HG03175 (cell line): ENCODE results near the gene LNX2.

Source experiments
- ATAC-seq: cut with Tn5 transposase; IDR thresholded peaks from one replicate; pipeline ENCODE4 v1.9.1; 2021; ENCODE audit warnings: mild to moderate bottlenecking, moderate library complexity; ENCODE audit not compliant: unreplicated experiment

LNX2 gene

GRCh38 chr13:27617881-27618321 lies 2.4 kb downstream of the LNX2 start:
- ATAC-seq: no peak

GRCh38 chr13:27613628-27614027 lies 6.7 kb downstream of the LNX2 start:
- no peak for ATAC-seq

- ATAC-seq: no peak
These were observed 13.2 kb downstream of the LNX2 start for GRCh38 chr13:27607125-27607524.

- no peak for ATAC-seq
These were observed 14.6 kb downstream of the LNX2 start for GRCh38 chr13:27605610-27606200.

- ATAC-seq: no peak
These were observed 15.2 kb downstream of the LNX2 start for GRCh38 chr13:27605099-27605498.

GRCh38 chr13:27601803-27602202 lies 18.5 kb downstream of the LNX2 start:
- ATAC-seq: no peak

GRCh38 chr13:27601208-27601607 lies 19.1 kb downstream of the LNX2 start:
- no peak for ATAC-seq

GRCh38 chr13:27600711-27601110 lies 19.6 kb downstream of the LNX2 start:
- no peak for ATAC-seq

- no peak for ATAC-seq
These were observed 20.3 kb downstream of the LNX2 start for GRCh38 chr13:27599845-27600553.

GRCh38 chr13:27599096-27599495 lies 21.2 kb downstream of the LNX2 start:
- ATAC-seq: no peak

GRCh38 chr13:27595055-27595811 lies 25.1 kb downstream of the LNX2 start:
- ATAC-seq: no peak

GRCh38 chr13:27593267-27593666 lies 27.1 kb downstream of the LNX2 start:
- ATAC-seq: no peak

- ATAC-seq: no peak
These were observed 27.5 kb downstream of the LNX2 start for GRCh38 chr13:27592865-27593264.

- no peak for ATAC-seq
These were observed 31.9 kb downstream of the LNX2 start for GRCh38 chr13:27588405-27588804.

GRCh38 chr13:27587095-27587746 lies 33.1 kb downstream of the LNX2 start:
- ATAC-seq: no peak

- ATAC-seq: no peak
These were observed 36.7 kb downstream of the LNX2 start for GRCh38 chr13:27583645-27584044.

GRCh38 chr13:27578121-27579030 lies 42.0 kb downstream of the LNX2 start:
- no peak for ATAC-seq

GRCh38 chr13:27574661-27575060 lies 45.7 kb downstream of the LNX2 start:
- no peak for ATAC-seq

GRCh38 chr13:27573265-27573664 lies 47.1 kb downstream of the LNX2 start:
- ATAC-seq: no peak

- ATAC-seq: no peak
These were observed 48.0 kb downstream of the LNX2 start for GRCh38 chr13:27572234-27572901.
